Right cardiac atrium (tissue), 5 donors: ENCODE results near the gene EVI5. TPM values are rescaled to one million over a fixed set of nuclear protein-coding genes. Genes with fewer than 3 reads are reported as not detected.
"Not testable (repeated sequence)": the region's sequence is repeated elsewhere in the genome, so short reads cannot be mapped to it uniquely, and the experiment has no call there.

Experiments
- ATAC-seq, 2 donors: fragments of 200-7000 bp; cut with Tn5 transposase; one replicate each; pipeline versions ENCODE4 v1.8.0 to v1.9.1; 2020; ENCODE audit warnings: moderate library complexity in 2 of 2, mild to moderate bottlenecking in 1 of 2
- DNase-seq, 3 donors: peaks; one replicate each; pipeline ENCODE4 v3.0.0-alpha.2; 2020
- H3K27ac ChIP-seq: one replicate; pipeline ENCODE4 v1.5.1; 2013; ENCODE audit warnings: mild to moderate bottlenecking, low read length, control low read depth, moderate library complexity
- H3K27me3 ChIP-seq: one replicate; pipeline ENCODE4 v1.6.1; 2013; ENCODE audit not compliant: control insufficient read depth, insufficient read depth
- H3K4me1 ChIP-seq: one replicate; pipeline ENCODE4 v1.6.1; 2013; ENCODE audit warnings: low read length; ENCODE audit not compliant: control insufficient read depth, insufficient read depth
- H3K4me3 ChIP-seq: one replicate; pipeline ENCODE4 v1.5.1; 2013; ENCODE audit warnings: low read length, control low read depth
- H3K9me3 ChIP-seq: one replicate; pipeline ENCODE4 v1.6.1; 2013; ENCODE audit warnings: low read length; ENCODE audit not compliant: control insufficient read depth
- WGBS: extraction: QIAGEN DNeasy Blood & Tissue Kit; methylation state at CpG from one replicate; pipeline ENCODE4 v1.1.7; 2013; 5-methylcytosine and 5-hydroxymethylcytosine counted together
- intact Hi-C, 4 donors: fragments of 100-400 bp; cut with DNase I; formaldehyde crosslinking; loops; one replicate each; pipeline versions ENCODE4 v1.11.0 to v1.14.0; 2022 to 2023
- polyA plus RNA-seq: library from polyadenylated mRNA; stranded (reverse); fragments of 200-250 nt; gene quantifications from one replicate; pipeline ENCODE4 v1.2.3, GENCODE V29; 2013
- total RNA-seq, 4 donors: library from RNA; stranded (reverse); fragmentation: NEBNext Ultra II Directional; extraction: Animal tissue kit (Norgen Biotek cat#: 25700); gene quantifications; one replicate each; pipeline ENCODE4 v1.2.1, GENCODE V29; 2021
- donor health status: healthy with polysubstance abuse.
- donor health status: DM: no; HTN: yes; CAD: no.
- donor health status: DM: no; HTN: no; CAD: no.
- donor health status: DM: no; HTN: yes; CAD: no; lungs with severe emphysema.
- donor health status: DM: yes; HTN: yes; CAD: no.

The EVI5 gene
- total and polyA plus RNA-seq, 5 donors, result 5.9 to 58.1 (median 47.9) TPM

GRCh38 chr1:92791487-92792066 is 6.7 kb upstream of the EVI5 start:
- no peak for DNase-seq
- 59% methylated on average over 7 of the region's 7 CpGs for WGBS
- no peaks in the 10 kb centered on the region for H3K9me3 ChIP-seq
- ATAC-seq, result peak in 1 of 2 donors; percentile 27
- no peaks in the 10 kb centered on the region for H3K4me1 ChIP-seq
- intact Hi-C loops, result no loop called here
- H3K27me3 ChIP-seq, result no peaks in the 10 kb centered on the region
- H3K4me3 ChIP-seq, result peak overlapping the region; percentile 30
- no peak overlapping the region for H3K27ac ChIP-seq

GRCh38 chr1:92790867-92791266 is 6.0 kb upstream of the EVI5 start:
- no peaks in the 10 kb centered on the region for H3K9me3 ChIP-seq
- H3K27me3 ChIP-seq, result no peaks in the 10 kb centered on the region
- H3K27ac ChIP-seq, result no peak overlapping the region
- H3K4me3 ChIP-seq, result no peak overlapping the region
- no peak for ATAC-seq
- intact Hi-C loops, result no loop called here
- DNase-seq, result no peak
- WGBS, result 96% methylated on average over 2 of the region's 2 CpGs
- H3K4me1 ChIP-seq, result no peaks in the 10 kb centered on the region

- ATAC-seq, result no peak
- intact Hi-C loops, result no loop called here
- no peak overlapping the region for H3K27ac ChIP-seq
These were observed 5.2 kb upstream of the EVI5 start for GRCh38 chr1:92790081-92790480.

GRCh38 chr1:92786111-92786901 is 1.4 kb upstream of the EVI5 start:
- H3K4me3 ChIP-seq, result no peak overlapping the region
- H3K9me3 ChIP-seq, result no peaks in the 10 kb centered on the region
- intact Hi-C loops, result no loop called here
- H3K4me1 ChIP-seq, result peaks cover 3% of the 10 kb centered on the region
- no peak for DNase-seq
- ATAC-seq, result no peak
- 77% methylated on average over 5 of the region's 5 CpGs for WGBS
- H3K27ac ChIP-seq, result no peak overlapping the region
- no peaks in the 10 kb centered on the region for H3K27me3 ChIP-seq

More at GRCh38 chr1:92790081-92790480, 5.2 kb upstream of the EVI5 start:
- DNase-seq, result no peak
- Histone ChIP-seq H3K4me1 (no peaks in the 10 kb centered on the region), H3K27me3 (no peaks in the 10 kb centered on the region), H3K9me3 (no peaks in the 10 kb centered on the region), H3K4me3 (no peak overlapping the region)

- peak overlapping the region; percentile 96 for H3K27ac ChIP-seq
- ATAC-seq (peak in 1 of 2 donors; percentile 1), DNase-seq (peak in 1 of 3 donors; percentile 76)
- H3K4me3 ChIP-seq, result peak overlapping the region; percentile 83
- H3K9me3 ChIP-seq, result no peaks in the 10 kb centered on the region
- WGBS, result 1% methylated on average over 24 of the region's 25 CpGs
- intact Hi-C loops, result no loop called here
- no peaks in the 10 kb centered on the region for H3K27me3 ChIP-seq
- peaks cover 4% of the 10 kb centered on the region for H3K4me1 ChIP-seq
These were observed 778 bp downstream of the EVI5 start for GRCh38 chr1:92784021-92784638.

GRCh38 chr1:92783550-92783949 is 1.4 kb downstream of the EVI5 start:
- H3K4me1 ChIP-seq, H3K9me3 ChIP-seq, intact Hi-C loops, ATAC-seq, H3K27me3 ChIP-seq, H3K27ac ChIP-seq: not testable (repeated sequence)
- H3K4me3 ChIP-seq, result peak overlapping the region; percentile 83
- peak; percentile 46 to 79 (median 65) for DNase-seq
- 46% methylated on average over 14 of the region's 14 CpGs for WGBS

GRCh38 chr1:92778376-92778775 is 6.5 kb downstream of the EVI5 start:
- Histone ChIP-seq H3K4me3 (no peak overlapping the region), H3K4me1 (peaks cover 11% of the 10 kb centered on the region), H3K27ac (no peak overlapping the region), H3K27me3 (no peaks in the 10 kb centered on the region), H3K9me3 (no peaks in the 10 kb centered on the region)
- 65% methylated on average over 1 of the region's 1 CpG for WGBS
- peak; percentile 45 to 64 for ATAC-seq
- DNase-seq, result no peak
- intact Hi-C loops, result no loop called here

GRCh38 chr1:92774407-92774806 is 10.5 kb downstream of the EVI5 start:
- Histone ChIP-seq H3K27ac (no peak overlapping the region), H3K4me1 (peaks cover 9% of the 10 kb centered on the region), H3K9me3 (no peaks in the 10 kb centered on the region), H3K27me3 (no peaks in the 10 kb centered on the region), H3K4me3 (no peak overlapping the region)
- intact Hi-C loops, result no loop called here
- no peak for ATAC-seq
- WGBS, result 58% methylated on average over 1 of the region's 1 CpG
- DNase-seq, result no peak

GRCh38 chr1:92773749-92774148 is 11.2 kb downstream of the EVI5 start:
- H3K4me3 ChIP-seq, ATAC-seq, intact Hi-C loops, H3K4me1 ChIP-seq, DNase-seq, H3K9me3 ChIP-seq, H3K27ac ChIP-seq, H3K27me3 ChIP-seq: not testable (repeated sequence)
- WGBS, result 94% methylated on average over 2 of the region's 2 CpGs

GRCh38 chr1:92769856-92770255 is 15.1 kb downstream of the EVI5 start:
- intact Hi-C loops, result no loop called here
- ATAC-seq (no peak), DNase-seq (no peak)
- Histone ChIP-seq H3K27ac (no peak overlapping the region), H3K9me3 (no peaks in the 10 kb centered on the region), H3K27me3 (no peaks in the 10 kb centered on the region), H3K4me3 (no peak overlapping the region), H3K4me1 (no peaks in the 10 kb centered on the region)
- 93% methylated on average over 3 of the region's 3 CpGs for WGBS

- Histone ChIP-seq H3K4me3 (no peak overlapping the region), H3K27ac (no peak overlapping the region), H3K27me3 (no peaks in the 10 kb centered on the region), H3K4me1 (no peaks in the 10 kb centered on the region), H3K9me3 (no peaks in the 10 kb centered on the region)
- intact Hi-C loops, result no loop called here
- DNase-seq (no peak), ATAC-seq (no peak)
These were observed 16.0 kb downstream of the EVI5 start for GRCh38 chr1:92768915-92769314.
